ENCODE results near the gene CYSLTR2.

GRCh38 chr13:48624016-48624415, 29.7 kb upstream of the CYSLTR2 start:
- TF ChIP-seq, protein P1, sequence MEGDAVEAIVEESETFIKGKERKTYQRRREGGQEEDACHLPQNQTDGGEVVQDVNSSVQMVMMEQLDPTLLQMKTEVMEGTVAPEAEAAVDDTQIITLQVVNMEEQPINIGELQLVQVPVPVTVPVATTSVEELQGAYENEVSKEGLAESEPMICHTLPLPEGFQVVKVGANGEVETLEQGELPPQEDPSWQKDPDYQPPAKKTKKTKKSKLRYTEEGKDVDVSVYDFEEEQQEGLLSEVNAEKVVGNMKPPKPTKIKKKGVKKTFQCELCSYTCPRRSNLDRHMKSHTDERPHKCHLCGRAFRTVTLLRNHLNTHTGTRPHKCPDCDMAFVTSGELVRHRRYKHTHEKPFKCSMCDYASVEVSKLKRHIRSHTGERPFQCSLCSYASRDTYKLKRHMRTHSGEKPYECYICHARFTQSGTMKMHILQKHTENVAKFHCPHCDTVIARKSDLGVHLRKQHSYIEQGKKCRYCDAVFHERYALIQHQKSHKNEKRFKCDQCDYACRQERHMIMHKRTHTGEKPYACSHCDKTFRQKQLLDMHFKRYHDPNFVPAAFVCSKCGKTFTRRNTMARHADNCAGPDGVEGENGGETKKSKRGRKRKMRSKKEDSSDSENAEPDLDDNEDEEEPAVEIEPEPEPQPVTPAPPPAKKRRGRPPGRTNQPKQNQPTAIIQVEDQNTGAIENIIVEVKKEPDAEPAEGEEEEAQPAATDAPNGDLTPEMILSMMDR (conservative IDR thresholded peaks at IDR 0.05 in 1 of 2, IDR thresholded peaks at IDR 0.05 in 1 of 2; ENCODE audit: extremely low read depth in 1 of 2, insufficient read depth in 1 of 2, low read depth in 1 of 2, low read length in 2 of 2): no peak
- no peak for TF ChIP-seq EZH2 (IDR thresholded peaks at IDR 0.05; ENCODE audit: borderline replicate concordance, low read length)

All from mammary epithelial cell (primary cell).